GM12878 (cell line): ENCODE data around the gene USP21. TPM values are rescaled to one million over a fixed set of nuclear protein-coding genes. Genes with fewer than 3 reads are reported as not detected.

Experiments
- ATAC-seq: fragments of 200-7000 bp; cut with Tn5 transposase; 3 replicates; pipeline ENCODE4 v1.9.1; 2020; ENCODE audit warnings: mild to moderate bottlenecking, moderate library complexity
- BruUV-seq: library from RNA; stranded (reverse); fragments of 400-500 nt; replicated peaks from 2 replicates; lab custom pipeline; 2021; lab: Mats Ljungman, UMichigan
- CTCF ChIA-PET: fragments of 300-600 bp; sonication (Branson Sonifier 250); formaldehyde crosslinking; extraction: SDS; loops from one replicate; lab custom pipeline; 2021; ENCODE audit warnings: inconsistent platforms; lab: Yijun Ruan, JAX
- POLR2A ChIA-PET: fragments of 350-600 bp; formaldehyde crosslinking; extraction: SDS; loops from one replicate; lab custom pipeline; 2021; ENCODE audit warnings: inconsistent platforms; lab: Charles Lee
- RAD21 ChIA-PET: fragments of 300-600 bp; sonication (Branson Sonifier 250); formaldehyde crosslinking; loops from one replicate; lab custom pipeline; 2023; ENCODE audit warnings: antibody characterized with exemption; ENCODE audit not compliant: unreplicated experiment; lab: Charles Lee
- SMC1A ChIA-PET: fragments of 300-600 bp; sonication (Branson Sonifier 250); formaldehyde crosslinking; loops from one replicate; lab custom pipeline; 2023; ENCODE audit not compliant: unreplicated experiment, uncharacterized antibody; lab: Charles Lee
- DNase-seq: peaks from one replicate; pipeline ENCODE4 v3.0.0-alpha.2; 2011; ENCODE audit warnings: low read depth, low spot score
- FAIRE-seq: peaks from 3 replicates; lab custom pipeline; 2011; peaks lifted over from hg19 to GRCh38; lab: Jason Lieb, UNC
- H2AFZ ChIP-seq: 2 replicates; pipeline ENCODE4 v1.6.0; 2011; ENCODE audit warnings: low read depth, low read length, control low read depth; ENCODE audit not compliant: control insufficient read depth
- H3K27ac ChIP-seq: 2 replicates; pipeline ENCODE4 v1.5.1; 2011; ENCODE audit warnings: control low read depth; ENCODE audit not compliant: control insufficient read depth, insufficient read depth
- H3K27me3 ChIP-seq, 2 experiments: replicated peaks in 1 of 2; 2 replicates each; pipeline versions ENCODE4 v1.6.0 to v1.6.1; 2011; ENCODE audit warnings: low read length in 1 of 2; ENCODE audit not compliant: control insufficient read depth in 2 of 2, insufficient read depth in 2 of 2
- H3K36me3 ChIP-seq, 2 experiments: 2 replicates each; pipeline ENCODE4 v1.5.1; 2011; ENCODE audit warnings: low read length in 1 of 2; ENCODE audit not compliant: control insufficient read depth in 2 of 2, insufficient read depth in 2 of 2
- H3K4me1 ChIP-seq: 2 replicates; pipeline ENCODE4 v1.6.1; 2011; ENCODE audit warnings: mild to moderate bottlenecking, low read length, moderate library complexity, mixed read lengths; ENCODE audit not compliant: control insufficient read depth, insufficient read depth
- H3K4me2 ChIP-seq: 2 replicates; pipeline ENCODE4 v1.6.0; 2011; ENCODE audit warnings: control low read depth; ENCODE audit not compliant: control insufficient read depth, insufficient read depth
- H3K4me3 ChIP-seq: fragments of 200-600 bp; sonication (generic); 2 replicates; pipeline ENCODE4 v1.5.1; 2016
- H3K79me2 ChIP-seq: 2 replicates; pipeline ENCODE4 v1.6.0; 2011; ENCODE audit warnings: low read length; ENCODE audit not compliant: control insufficient read depth, insufficient read depth
- H3K9ac ChIP-seq: 2 replicates; pipeline ENCODE4 v1.8.0; 2011; ENCODE audit warnings: low read length, control low read depth, mixed read lengths; ENCODE audit not compliant: control insufficient read depth, insufficient read depth
- H3K9me3 ChIP-seq: replicated peaks from 3 replicates; pipeline ENCODE4 v1.5.1; 2011; ENCODE audit warnings: mild to moderate bottlenecking, low read length; ENCODE audit not compliant: control insufficient read depth, insufficient read depth
- H4K20me1 ChIP-seq: 2 replicates; pipeline ENCODE4 v1.6.0; 2011; ENCODE audit not compliant: control insufficient read depth, insufficient read depth
- CBX3 ChIP-seq: fragments of 200-600 bp; sonication (generic); IDR thresholded peaks from 2 replicates; pipeline ENCODE4 v1.6.1; 2016; ENCODE audit warnings: low read depth, borderline replicate concordance
- CHD1 ChIP-seq: IDR thresholded peaks from 2 replicates; pipeline ENCODE4 v1.6.1; 2012; ENCODE audit warnings: low read depth, low read length, improper control_type of control experiment
- CREM ChIP-seq: IDR thresholded peaks from 2 replicates; pipeline ENCODE4 v1.6.1; 2014; ENCODE audit warnings: antibody characterized with exemption, low read depth
- EGR1 ChIP-seq, 2 experiments: IDR thresholded peaks; 1 replicate in 1 of 2; 2 replicates in 1 of 2; pipeline ENCODE4 v1.6.1; 2011 to 2012; ENCODE audit warnings: low read depth in 2 of 2, low read length in 2 of 2, borderline replicate concordance in 1 of 2, mild to moderate bottlenecking in 1 of 2, moderate library complexity in 1 of 2
- MEF2B ChIP-seq: fragments of 450-650 bp; IDR thresholded peaks from 2 replicates; pipeline ENCODE4 v1.6.1; 2018; ENCODE audit warnings: mild to moderate bottlenecking, moderate library complexity; ENCODE audit not compliant: partially characterized antibody, poor library complexity, severe bottlenecking
- MXI1 ChIP-seq: fragments of 150-350 bp; IDR thresholded peaks from 2 replicates; pipeline ENCODE4 v1.6.1; 2011; ENCODE audit warnings: low read depth, mild to moderate bottlenecking, inconsistent platforms, low read length, improper control_type of control experiment
- NFXL1 ChIP-seq: fragments of 450-650 bp; IDR thresholded peaks from 2 replicates; pipeline ENCODE4 v1.6.1; 2017; ENCODE audit warnings: antibody characterized with exemption, mild to moderate bottlenecking, borderline replicate concordance
- PAX5 ChIP-seq: IDR thresholded peaks from 2 replicates; pipeline ENCODE4 v1.6.1; 2011; ENCODE audit warnings: low read depth, low read length, borderline replicate concordance
- RAD51 ChIP-seq: fragments of 450-650 bp; IDR thresholded peaks from 2 replicates; pipeline ENCODE4 v1.6.1; 2016; ENCODE audit warnings: moderate library complexity, mild to moderate bottlenecking, inconsistent platforms
- SUZ12 ChIP-seq: fragments of 200-600 bp; sonication (generic); IDR thresholded peaks from one replicate; pipeline ENCODE4 v1.6.1; 2018; ENCODE audit warnings: antibody characterized with exemption, mild to moderate bottlenecking; ENCODE audit not compliant: unreplicated experiment
- TAF1 ChIP-seq: IDR thresholded peaks from 2 replicates; pipeline ENCODE4 v1.6.1; 2011; ENCODE audit warnings: mild to moderate bottlenecking, low read depth, low read length, borderline replicate concordance
- TCF7 ChIP-seq: IDR thresholded peaks from 2 replicates; pipeline ENCODE4 v1.6.1; 2014; ENCODE audit warnings: antibody characterized with exemption, borderline replicate concordance
- WRNIP1 ChIP-seq: IDR thresholded peaks from 2 replicates; pipeline ENCODE4 v1.6.1; 2011; ENCODE audit warnings: low read depth, low read length, improper control_type of control experiment, borderline replicate concordance
- ZNF384 ChIP-seq: IDR thresholded peaks from 2 replicates; pipeline ENCODE4 v1.6.1; 2012; ENCODE audit warnings: low read depth, mild to moderate bottlenecking, low read length, improper control_type of control experiment, borderline replicate concordance
- WGBS: methylation state at CpG from one replicate; pipeline ENCODE4 v1.1.6; 2016; ENCODE audit warnings: low lambda C conversion rate; ENCODE audit not compliant: insufficient replicate concordance, insufficient coverage; ENCODE audit errors: missing lambda C conversion rate; 5-methylcytosine and 5-hydroxymethylcytosine counted together
- in situ Hi-C: fragments of 300-500 bp; cut with MboI; formaldehyde crosslinking; loops from 9 replicates; pipeline ENCODE4 v1.14.3; 2018; ENCODE audit warnings: mixed read lengths
- intact Hi-C: fragments of 100-400 bp; cut with micrococcal nuclease; formaldehyde crosslinking; loops from one replicate; pipeline ENCODE4 v1.14.2; 2022; ENCODE audit not compliant: unreplicated experiment
- polyA plus RNA-seq, 11 experiments: library from polyadenylated mRNA; depleted of rRNA in 4 of 11; unstranded in 6 of 11; stranded (reverse) in 5 of 11; fragments of >200 nt; fragmentation: Nextera tagmentation in 4 of 11; fragmentation: Illumina TruSeq in 1 of 11; extraction: Ambion mirVana in 4 of 11; extraction: Trizol in 1 of 11; gene quantifications; 1 replicate in 1 of 11; 2 replicates in 10 of 11; pipeline versions ENCODE4 v1.2.1 to v1.2.3, GENCODE V29; 2011 to 2016; ENCODE audit warnings: inconsistent platforms in 2 of 11, missing spikeins in 2 of 11, low read depth in 1 of 11
- total RNA-seq, 4 experiments: library from RNA; depleted of rRNA in 3 of 4; stranded (reverse); fragments of >200 nt in 3 of 4; fragmentation: Illumina TruSeq in 1 of 4; extraction: Trizol in 1 of 4; gene quantifications; 2 replicates each; pipeline versions ENCODE4 v1.2.1 to v1.2.3, GENCODE V29; 2013 to 2021
- TF ChIP-seq, protein P1 (sequence below): IDR thresholded peaks from 2 replicates; pipeline ENCODE4 v1.6.1; 2011; ENCODE audit warnings: low read depth, low read length, improper control_type of control experiment, borderline replicate concordance

Gene USP21
- total and polyA plus RNA-seq, 10 of the 15 experiments (the other 5 are each of a cell fraction or from before 2014, with no cell fraction given) = 3.2 to 28.6 (median 16.6) TPM

GRCh38 chr1:161172349-161172748 lies 13.0 kb downstream of the USP21 start:
- Histone ChIP-seq H4K20me1 (no peaks in the 10 kb centered on the region), H3K9me3 (no peaks in the 10 kb centered on the region), H3K36me3 (peaks cover 17 to 30% of the 10 kb centered on the region in 2 experiments), H3K79me2 (peaks cover 23% of the 10 kb centered on the region), H3K27ac (no peak overlapping the region), H3K27me3 (no peaks in the 10 kb centered on the region), H3K4me3 (no peak overlapping the region), H3K4me2 (no peak overlapping the region), H3K4me1 (peaks cover 15% of the 10 kb centered on the region)
- intact Hi-C loops (no loop called here), in situ Hi-C loops (no loop called here)
- FAIRE-seq = no peak
- POLR2A ChIA-PET = no interaction called here
- no TSS peak for BruUV-seq
- no peak for TF ChIP-seq WRNIP1
- no peak for TF ChIP-seq PAX5
- TF ChIP-seq TCF7 = no peak
- no peak for TF ChIP-seq MXI1
- no peak for TF ChIP-seq SUZ12
- no peak for TF ChIP-seq CBX3
- TF ChIP-seq RAD51 = no peak
- TF ChIP-seq EGR1 (IDR thresholded peaks at IDR 0.05; ENCODE audit: borderline replicate concordance in 1 of 2, low read depth in 2 of 2, low read length in 2 of 2) = no peak
- TF ChIP-seq TAF1 = no peak
- no peak for TF ChIP-seq NFXL1
- no peak for TF ChIP-seq CHD1
- no peak for TF ChIP-seq ZNF384
- TF ChIP-seq CREM = no peak
- TF ChIP-seq, protein P1, sequence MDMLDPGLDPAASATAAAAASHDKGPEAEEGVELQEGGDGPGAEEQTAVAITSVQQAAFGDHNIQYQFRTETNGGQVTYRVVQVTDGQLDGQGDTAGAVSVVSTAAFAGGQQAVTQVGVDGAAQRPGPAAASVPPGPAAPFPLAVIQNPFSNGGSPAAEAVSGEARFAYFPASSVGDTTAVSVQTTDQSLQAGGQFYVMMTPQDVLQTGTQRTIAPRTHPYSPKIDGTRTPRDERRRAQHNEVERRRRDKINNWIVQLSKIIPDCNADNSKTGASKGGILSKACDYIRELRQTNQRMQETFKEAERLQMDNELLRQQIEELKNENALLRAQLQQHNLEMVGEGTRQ = no peak
- TF ChIP-seq MEF2B = no peak
- TF ChIP-seq, all 136 proteins: peak for 0
- ChIA-PET SMC1A (interaction anchor here (0.9 kb wide), 1 partner anchor 210 kb away, joined by 3 read pairs; no protein-coding TSS in a partner anchor), RAD21 (no interaction called here), CTCF (interaction anchor here (0.5 to 0.6 kb wide), 2 partner anchors 128 to 393 kb away, joined by 3 to 4 read pairs; no protein-coding TSS in a partner anchor)
- WGBS = 50% methylated on average over 1 of the region's 1 CpG
- ATAC-seq = no peak
- no peak overlapping the region for H2AFZ ChIP-seq
- no peak overlapping the region for H3K9ac ChIP-seq
- DNase-seq = no peak
